HCT116 (cell line): ENCODE results near the gene STUM. TPM values are rescaled to one million over a fixed set of nuclear protein-coding genes. Genes with fewer than 3 reads are reported as not detected.

Experiments used
- ATAC-seq: fragments of 200-7000 bp; cut with Tn5 transposase; 2 replicates; pipeline ENCODE4 v1.9.1; 2020; ENCODE audit warnings: mild to moderate bottlenecking, moderate library complexity
- BruUV-seq: library from RNA; stranded (reverse); fragments of 400-500 nt; replicated peaks from 2 replicates; lab custom pipeline; 2021; lab: Mats Ljungman, UMichigan
- CTCF ChIA-PET: fragments of 300-600 bp; sonication (Branson Sonifier 250); formaldehyde crosslinking; loops from one replicate; lab custom pipeline; 2021; ENCODE audit warnings: antibody characterized with exemption; lab: Charles Lee
- POLR2A ChIA-PET: fragments of 300-600, 350-600 bp; sonication (Branson Sonifier 250); formaldehyde crosslinking; loops from one replicate; lab custom pipeline; 2021; ENCODE audit warnings: antibody characterized with exemption; lab: Charles Lee
- RAD21 ChIA-PET, 2 experiments: fragments of 300-600 bp; sonication (Branson Sonifier 250); formaldehyde crosslinking; loops; one replicate each; lab custom pipeline; 2023; ENCODE audit warnings: low total read pairs in 2 of 2; ENCODE audit not compliant: uncharacterized antibody in 2 of 2, unreplicated experiment in 2 of 2, low non-redundant PET in 1 of 2; lab: Charles Lee
- DNase-seq: peaks from one replicate; pipeline ENCODE4 v3.0.0-alpha.2; 2010; ENCODE audit warnings: low read depth, low spot score
- H2AFZ ChIP-seq: fragments of 200-600 bp; shearing (Covaris generic), sonication (generic); 2 replicates; pipeline ENCODE4 v1.6.1; 2017; ENCODE audit warnings: low read depth, mixed run types, mixed read lengths, antibody characterized with exemption, low read length; ENCODE audit not compliant: poor library complexity, severe bottlenecking
- H3K27ac ChIP-seq: 2 replicates; pipeline ENCODE4 v1.5.1; 2012; ENCODE audit warnings: low read depth, low read length
- H3K27me3 ChIP-seq: fragments of 200-600 bp; sonication (generic); 2 replicates; pipeline ENCODE4 v1.6.1; 2016; ENCODE audit warnings: mixed run types, low read length, mixed read lengths; ENCODE audit not compliant: insufficient read depth
- H3K36me3 ChIP-seq, 2 experiments: fragments of 200-500 bp in 1 of 2; fragments of 200-600 bp in 1 of 2; sonication (Bioruptor generic) in 1 of 2; sonication (generic) in 1 of 2; 2 replicates each; pipeline versions ENCODE4 v1.5.1 to v1.6.1; 2014 to 2016; ENCODE audit warnings: low read length in 2 of 2, inconsistent platforms in 1 of 2, mixed read lengths in 1 of 2, mixed run types in 1 of 2; ENCODE audit not compliant: insufficient read depth in 2 of 2, control insufficient read depth in 1 of 2
- H3K4me1 ChIP-seq, 2 experiments: fragments of 200-600 bp in 1 of 2; sonication (generic) in 1 of 2; 2 replicates each; pipeline versions ENCODE4 v1.5.1 to v1.6.1; 2012 to 2017; ENCODE audit warnings: low read length in 2 of 2, inconsistent platforms in 1 of 2, mild to moderate bottlenecking in 1 of 2, mixed read lengths in 1 of 2, mixed run types in 1 of 2, moderate library complexity in 1 of 2; ENCODE audit not compliant: insufficient read depth in 2 of 2, control insufficient read depth in 1 of 2
- H3K4me2 ChIP-seq: fragments of 200-600 bp; sonication (generic); 2 replicates; pipeline ENCODE4 v1.6.1; 2017; ENCODE audit warnings: mixed run types, low read length, mixed read lengths
- H3K4me3 ChIP-seq, 2 experiments: fragments of 200-600 bp in 1 of 2; sonication (generic) in 1 of 2; replicated peaks in 1 of 2; 2 replicates each; pipeline ENCODE4 v1.5.1; 2011 to 2016; ENCODE audit warnings: low read length in 2 of 2, control low read depth in 1 of 2, low read depth in 1 of 2, mild to moderate bottlenecking in 1 of 2, mixed read lengths in 1 of 2, mixed run types in 1 of 2
- H3K79me2 ChIP-seq: fragments of 200-600 bp; sonication (generic); 2 replicates; pipeline ENCODE4 v1.6.1; 2017; ENCODE audit warnings: mild to moderate bottlenecking, mixed run types, low read length, moderate library complexity, mixed read lengths; ENCODE audit not compliant: insufficient read depth
- H3K9ac ChIP-seq: fragments of 200-600 bp; sonication (generic); 2 replicates; pipeline ENCODE4 v1.6.1; 2016; ENCODE audit warnings: low read length, mixed read lengths
- H3K9me2 ChIP-seq: fragments of 200-600 bp; sonication (generic), shearing (Covaris generic); 2 replicates; pipeline ENCODE4 v1.6.1; 2017; ENCODE audit warnings: mixed run types, mild to moderate bottlenecking, moderate library complexity; ENCODE audit not compliant: insufficient read depth
- H3K9me3 ChIP-seq, 2 experiments: fragments of 200-500 bp in 1 of 2; fragments of 200-600 bp in 1 of 2; sonication (Bioruptor generic) in 1 of 2; sonication (generic) in 1 of 2; 2 replicates each; pipeline ENCODE4 v1.6.1; 2014 to 2017; ENCODE audit warnings: low read length in 2 of 2, mixed read lengths in 2 of 2, inconsistent platforms in 1 of 2, low read depth in 1 of 2, mild to moderate bottlenecking in 1 of 2, mixed run types in 1 of 2, moderate library complexity in 1 of 2; ENCODE audit not compliant: control insufficient read depth in 1 of 2, insufficient read depth in 1 of 2
- H4K20me1 ChIP-seq: fragments of 200-600 bp; sonication (generic), shearing (Covaris generic); 2 replicates; pipeline ENCODE4 v1.6.1; 2017; ENCODE audit warnings: mixed run types, mild to moderate bottlenecking, moderate library complexity; ENCODE audit not compliant: insufficient read depth
- CBX3 ChIP-seq: IDR thresholded peaks from 2 replicates; pipeline ENCODE4 v1.6.1; 2012; ENCODE audit warnings: low read depth
- EGR1 ChIP-seq: IDR thresholded peaks from 2 replicates; pipeline ENCODE4 v1.6.1; 2012; ENCODE audit warnings: low read depth
- POLR2A ChIP-seq: IDR thresholded peaks from 2 replicates; pipeline ENCODE4 v1.7.0; 2011; ENCODE audit warnings: borderline replicate concordance; ENCODE audit not compliant: insufficient read depth, insufficient read length; ENCODE audit errors: extremely low read depth
- POLR2AphosphoS5 ChIP-seq: IDR thresholded peaks from 2 replicates; pipeline ENCODE4 v1.6.1; 2011; ENCODE audit warnings: mild to moderate bottlenecking, low read depth, low read length, moderate library complexity
- RAD21 ChIP-seq: IDR thresholded peaks from 2 replicates; pipeline ENCODE4 v1.6.1; 2012; ENCODE audit warnings: low read depth, mild to moderate bottlenecking
- SIN3A ChIP-seq: IDR thresholded peaks from 2 replicates; pipeline ENCODE4 v1.6.1; 2012; ENCODE audit warnings: low read depth
- TCF7L2 ChIP-seq: IDR thresholded peaks from 2 replicates; pipeline ENCODE4 v1.7.0; 2011; ENCODE audit warnings: borderline replicate concordance, inconsistent platforms; ENCODE audit not compliant: insufficient read depth, insufficient read length; ENCODE audit errors: extremely low read depth
- YY1 ChIP-seq: IDR thresholded peaks from 2 replicates; pipeline ENCODE4 v1.6.1; 2011; ENCODE audit warnings: low read length, low read depth, moderate library complexity, mild to moderate bottlenecking; ENCODE audit not compliant: insufficient replicate concordance; ENCODE audit errors: extremely low read depth
- intact Hi-C: fragments of 100-400 bp; cut with micrococcal nuclease; formaldehyde crosslinking; loops from 2 replicates; pipeline ENCODE4 v1.10.0; 2022
- total RNA-seq: library from RNA; stranded (reverse); gene quantifications from one replicate; pipeline ENCODE4 v1.2.1, GENCODE V29; 2021; ENCODE audit not compliant: unreplicated experiment
- TF ChIP-seq, protein P1 (sequence below), 3 experiments: fragments of 200-600 bp in 1 of 3; sonication (generic) in 1 of 3; IDR thresholded peaks in 2 of 3; conservative IDR thresholded peaks in 1 of 3; 2 replicates each; pipeline ENCODE4 v1.5.1; 2012 to 2017; ENCODE audit warnings: low read depth in 2 of 3, low read length in 2 of 3, antibody characterized with exemption in 1 of 3, borderline replicate concordance in 1 of 3, control low read depth in 1 of 3, mild to moderate bottlenecking in 1 of 3, mixed read lengths in 1 of 3, mixed run types in 1 of 3, moderate library complexity in 1 of 3; ENCODE audit not compliant: insufficient read depth in 1 of 3
- TF ChIP-seq, protein P2 (sequence below): IDR thresholded peaks from 2 replicates; pipeline ENCODE4 v1.6.1; 2012
- TF ChIP-seq, protein P3 (sequence below): IDR thresholded peaks from 2 replicates; pipeline ENCODE4 v1.6.1; 2012; ENCODE audit warnings: low read depth

STUM gene
- total RNA-seq, 1 experiment from 2014 or later, result not detected

- RAD21 ChIA-PET, result no interaction called here
- H3K9me3 ChIP-seq, result no peaks in the 10 kb centered on the region
- CTCF ChIA-PET, result no interaction called here
These were observed 34.4 kb downstream of the STUM start for GRCh38 chr1:226582966-226583365.

DNA sequence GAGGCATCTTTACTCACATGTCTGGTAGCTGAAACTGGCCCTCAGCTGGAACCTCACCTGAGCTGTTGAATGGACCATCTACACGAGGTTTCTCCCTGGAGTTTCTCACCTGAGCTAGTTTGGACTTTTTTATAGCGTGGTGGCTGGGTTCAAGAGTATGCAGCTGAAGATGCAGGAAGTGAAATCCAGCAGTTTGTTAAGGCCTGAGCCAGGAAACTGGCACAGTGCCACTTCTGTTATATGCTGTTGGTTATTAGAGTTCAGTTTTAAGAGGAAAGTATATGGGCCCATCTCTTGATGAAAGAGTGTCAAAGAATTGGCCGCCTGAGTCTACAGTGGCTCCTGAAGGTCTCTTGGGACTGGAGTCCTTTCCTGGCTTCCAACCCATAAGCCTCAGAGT, 35.6 kb downstream of the STUM start:
- no peaks in the 10 kb centered on the region for H3K4me1 ChIP-seq
- TF ChIP-seq TCF7L2, result no peak
- TF ChIP-seq, protein P1, sequence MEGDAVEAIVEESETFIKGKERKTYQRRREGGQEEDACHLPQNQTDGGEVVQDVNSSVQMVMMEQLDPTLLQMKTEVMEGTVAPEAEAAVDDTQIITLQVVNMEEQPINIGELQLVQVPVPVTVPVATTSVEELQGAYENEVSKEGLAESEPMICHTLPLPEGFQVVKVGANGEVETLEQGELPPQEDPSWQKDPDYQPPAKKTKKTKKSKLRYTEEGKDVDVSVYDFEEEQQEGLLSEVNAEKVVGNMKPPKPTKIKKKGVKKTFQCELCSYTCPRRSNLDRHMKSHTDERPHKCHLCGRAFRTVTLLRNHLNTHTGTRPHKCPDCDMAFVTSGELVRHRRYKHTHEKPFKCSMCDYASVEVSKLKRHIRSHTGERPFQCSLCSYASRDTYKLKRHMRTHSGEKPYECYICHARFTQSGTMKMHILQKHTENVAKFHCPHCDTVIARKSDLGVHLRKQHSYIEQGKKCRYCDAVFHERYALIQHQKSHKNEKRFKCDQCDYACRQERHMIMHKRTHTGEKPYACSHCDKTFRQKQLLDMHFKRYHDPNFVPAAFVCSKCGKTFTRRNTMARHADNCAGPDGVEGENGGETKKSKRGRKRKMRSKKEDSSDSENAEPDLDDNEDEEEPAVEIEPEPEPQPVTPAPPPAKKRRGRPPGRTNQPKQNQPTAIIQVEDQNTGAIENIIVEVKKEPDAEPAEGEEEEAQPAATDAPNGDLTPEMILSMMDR (IDR thresholded peaks at IDR 0.05 in 2 of 3, conservative IDR thresholded peaks at IDR 0.05 in 1 of 3; ENCODE audit: borderline replicate concordance in 1 of 3, insufficient read depth in 1 of 3, low read depth in 2 of 3, low read length in 2 of 3), result no peak
- no peak for TF ChIP-seq SIN3A
- TF ChIP-seq RAD21, result no peak
- TF ChIP-seq, protein P2, sequence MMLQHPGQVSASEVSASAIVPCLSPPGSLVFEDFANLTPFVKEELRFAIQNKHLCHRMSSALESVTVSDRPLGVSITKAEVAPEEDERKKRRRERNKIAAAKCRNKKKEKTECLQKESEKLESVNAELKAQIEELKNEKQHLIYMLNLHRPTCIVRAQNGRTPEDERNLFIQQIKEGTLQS, result no peak
- no peak for TF ChIP-seq EGR1
- TF ChIP-seq POLR2A, result no peak

More at GRCh38 chr1:226582966-226583365, 34.4 kb downstream of the STUM start:
- no peaks in the 10 kb centered on the region for H3K79me2 ChIP-seq
- H3K9me2 ChIP-seq, result no peaks in the 10 kb centered on the region
- no peak overlapping the region for H3K9ac ChIP-seq
- ATAC-seq (no peak), DNase-seq (no peak)
- H3K4me1 ChIP-seq, result no peaks in the 10 kb centered on the region
- no peak overlapping the region for H2AFZ ChIP-seq
- no peak overlapping the region for H3K4me3 ChIP-seq
- POLR2A ChIA-PET, result no interaction called here
- BruUV-seq, result no TSS peak
- no peaks in the 10 kb centered on the region for H4K20me1 ChIP-seq
- H3K36me3 ChIP-seq, result no peaks in the 10 kb centered on the region
- intact Hi-C loops, result no loop called here
- no peaks in the 10 kb centered on the region for H3K27me3 ChIP-seq
- H3K4me2 ChIP-seq, result no peak overlapping the region
- no peak overlapping the region for H3K27ac ChIP-seq
- no peak for TF ChIP-seq YY1
- TF ChIP-seq CBX3, result no peak
- TF ChIP-seq, protein P3, sequence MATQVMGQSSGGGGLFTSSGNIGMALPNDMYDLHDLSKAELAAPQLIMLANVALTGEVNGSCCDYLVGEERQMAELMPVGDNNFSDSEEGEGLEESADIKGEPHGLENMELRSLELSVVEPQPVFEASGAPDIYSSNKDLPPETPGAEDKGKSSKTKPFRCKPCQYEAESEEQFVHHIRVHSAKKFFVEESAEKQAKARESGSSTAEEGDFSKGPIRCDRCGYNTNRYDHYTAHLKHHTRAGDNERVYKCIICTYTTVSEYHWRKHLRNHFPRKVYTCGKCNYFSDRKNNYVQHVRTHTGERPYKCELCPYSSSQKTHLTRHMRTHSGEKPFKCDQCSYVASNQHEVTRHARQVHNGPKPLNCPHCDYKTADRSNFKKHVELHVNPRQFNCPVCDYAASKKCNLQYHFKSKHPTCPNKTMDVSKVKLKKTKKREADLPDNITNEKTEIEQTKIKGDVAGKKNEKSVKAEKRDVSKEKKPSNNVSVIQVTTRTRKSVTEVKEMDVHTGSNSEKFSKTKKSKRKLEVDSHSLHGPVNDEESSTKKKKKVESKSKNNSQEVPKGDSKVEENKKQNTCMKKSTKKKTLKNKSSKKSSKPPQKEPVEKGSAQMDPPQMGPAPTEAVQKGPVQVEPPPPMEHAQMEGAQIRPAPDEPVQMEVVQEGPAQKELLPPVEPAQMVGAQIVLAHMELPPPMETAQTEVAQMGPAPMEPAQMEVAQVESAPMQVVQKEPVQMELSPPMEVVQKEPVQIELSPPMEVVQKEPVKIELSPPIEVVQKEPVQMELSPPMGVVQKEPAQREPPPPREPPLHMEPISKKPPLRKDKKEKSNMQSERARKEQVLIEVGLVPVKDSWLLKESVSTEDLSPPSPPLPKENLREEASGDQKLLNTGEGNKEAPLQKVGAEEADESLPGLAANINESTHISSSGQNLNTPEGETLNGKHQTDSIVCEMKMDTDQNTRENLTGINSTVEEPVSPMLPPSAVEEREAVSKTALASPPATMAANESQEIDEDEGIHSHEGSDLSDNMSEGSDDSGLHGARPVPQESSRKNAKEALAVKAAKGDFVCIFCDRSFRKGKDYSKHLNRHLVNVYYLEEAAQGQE, result no peak
- no peak for TF ChIP-seq POLR2A
- no peak for TF ChIP-seq SIN3A
- TF ChIP-seq POLR2AphosphoS5, result no peak

More for the DNA sequence above, 35.6 kb downstream of the STUM start:
- CTCF ChIA-PET, result no interaction called here
- Histone ChIP-seq H2AFZ (no peak overlapping the region), H3K4me2 (no peak overlapping the region), H3K27ac (no peak overlapping the region), H3K4me3 (no peak overlapping the region), H3K36me3 (no peaks in the 10 kb centered on the region), H3K9ac (no peak overlapping the region), H3K9me3 (no peaks in the 10 kb centered on the region), H4K20me1 (no peaks in the 10 kb centered on the region), H3K79me2 (no peaks in the 10 kb centered on the region), H3K9me2 (no peaks in the 10 kb centered on the region), H3K27me3 (no peaks in the 10 kb centered on the region)
- RAD21 ChIA-PET, result no interaction called here
- DNase-seq (no peak), ATAC-seq (no peak)
- intact Hi-C loops, result no loop called here
- no TSS peak for BruUV-seq
- POLR2A ChIA-PET, result no interaction called here
